NCI-H446 (cell line): ENCODE measurements around the gene IGSF11.
"Not testable (repeated sequence)": the region's sequence is repeated elsewhere in the genome, so short reads cannot be mapped to it uniquely, and the experiment has no call there.

Experiments used
- DNase-seq, 2 experiments: peaks; one replicate each; lab custom pipeline; 2025; lab: John Stamatoyannopoulos, UW

The IGSF11 gene

GRCh38 chr3:118884748-118885206 lies 149.9 kb downstream of the IGSF11 start:
- peak; percentile 78 to 86 for DNase-seq

GRCh38 chr3:118882353-118882947 lies 152.2 kb downstream of the IGSF11 start:
- DNase-seq, result peak; percentile 80 to 85

GRCh38 chr3:118868051-118868450 lies 166.6 kb downstream of the IGSF11 start:
- DNase-seq, result no peak

GRCh38 chr3:118863731-118864322 lies 170.8 kb downstream of the IGSF11 start:
- DNase-seq, result peak in 1 of 2 experiments; percentile 13

GRCh38 chr3:118859950-118860349 lies 174.7 kb downstream of the IGSF11 start:
- no peak for DNase-seq

GRCh38 chr3:118851466-118852193 lies 183.0 kb downstream of the IGSF11 start:
- not testable (repeated sequence) for DNase-seq

- DNase-seq, result no peak
Observed at GRCh38 chr3:118850687-118851086, 184.0 kb downstream of the IGSF11 start.
